PC-3 (cell line): ENCODE results near the gene SNRNP200. TPM values are rescaled to one million over a fixed set of nuclear protein-coding genes. Genes with fewer than 3 reads are reported as not detected.

Experiments
- ATAC-seq: fragments of 200-7000 bp; cut with Tn5 transposase; 2 replicates; pipeline ENCODE4 v1.9.1; 2020; ENCODE audit warnings: mild to moderate bottlenecking, moderate library complexity
- BruUV-seq: library from RNA; stranded (reverse); fragments of 400-500 nt; replicated peaks from 2 replicates; lab custom pipeline; 2021; lab: Mats Ljungman, UMichigan
- CTCF ChIA-PET: fragments of 300-600 bp; sonication (Branson Sonifier 250); formaldehyde crosslinking; loops from one replicate; lab custom pipeline; 2022; ENCODE audit warnings: antibody characterized with exemption; lab: Charles Lee
- POLR2A ChIA-PET: fragments of 300-600 bp; sonication (Branson Sonifier 250); formaldehyde crosslinking; loops from one replicate; lab custom pipeline; 2022; ENCODE audit warnings: antibody characterized with exemption; ENCODE audit not compliant: unreplicated experiment; lab: Charles Lee
- DNase-seq: peaks from one replicate; pipeline ENCODE4 v3.0.0-alpha.2; 2015
- H2AFZ ChIP-seq: fragments of 300-600 bp; sonication (generic); 2 replicates; pipeline ENCODE4 v1.6.0; 2016; ENCODE audit warnings: antibody characterized with exemption, low read length
- H3F3A ChIP-seq: fragments of 300-600 bp; sonication (generic); one replicate; pipeline ENCODE4 v1.6.0; 2017; ENCODE audit warnings: antibody characterized with exemption, low read length, control low read depth, mild to moderate bottlenecking; ENCODE audit not compliant: unreplicated experiment
- H3K27ac ChIP-seq: fragments of 300-600 bp; sonication (generic); 2 replicates; pipeline ENCODE4 v1.5.1; 2016; ENCODE audit warnings: mild to moderate bottlenecking, low read length
- H3K27me3 ChIP-seq: fragments of 300-600 bp; sonication (generic); 2 replicates; pipeline ENCODE4 v1.6.1; 2016; ENCODE audit warnings: low read length, mixed read lengths
- H3K36me3 ChIP-seq: fragments of 300-600 bp; sonication (generic); 2 replicates; pipeline ENCODE4 v1.6.1; 2016; ENCODE audit warnings: low read depth, mixed run types, low read length, mixed read lengths
- H3K4me1 ChIP-seq: fragments of 300-600 bp; sonication (generic); 2 replicates; pipeline ENCODE4 v1.5.1; 2016; ENCODE audit warnings: low read length; ENCODE audit not compliant: insufficient read depth
- H3K4me2 ChIP-seq: fragments of 300-600 bp; sonication (generic); 2 replicates; pipeline ENCODE4 v1.6.0; 2016; ENCODE audit warnings: low read length
- H3K4me3 ChIP-seq: fragments of 300-600 bp; sonication (generic); 2 replicates; pipeline ENCODE4 v1.5.1; 2016; ENCODE audit warnings: mild to moderate bottlenecking, low read length, mixed read lengths
- H3K79me2 ChIP-seq: fragments of 300-600 bp; sonication (generic); 2 replicates; pipeline ENCODE4 v1.6.1; 2017; ENCODE audit warnings: low read length, mixed read lengths
- H3K9ac ChIP-seq: fragments of 300-600 bp; sonication (generic); 2 replicates; pipeline ENCODE4 v1.6.0; 2016; ENCODE audit warnings: mild to moderate bottlenecking, low read length
- H3K9me2 ChIP-seq: fragments of 300-600 bp; sonication (generic); replicated peaks from 2 replicates; pipeline ENCODE4 v1.6.1; 2016; ENCODE audit warnings: mixed run types, low read length, mixed read lengths
- H3K9me3 ChIP-seq: fragments of 300-600 bp; sonication (generic); 2 replicates; pipeline ENCODE4 v1.6.1; 2016; ENCODE audit warnings: low read length, mixed read lengths
- H4K20me1 ChIP-seq: fragments of 300-600 bp; sonication (generic); 2 replicates; pipeline ENCODE4 v1.6.1; 2016; ENCODE audit warnings: low read length, mixed read lengths
- EZH2 ChIP-seq: fragments of 300-600 bp; sonication (generic); IDR thresholded peaks from one replicate; pipeline ENCODE4 v1.6.1; 2017; ENCODE audit warnings: antibody characterized with exemption, mild to moderate bottlenecking, low read length; ENCODE audit not compliant: unreplicated experiment
- EZH2phosphoT487 ChIP-seq: fragments of 300-600 bp; sonication (generic); IDR thresholded peaks from 2 replicates; pipeline ENCODE4 v1.6.1; 2018; ENCODE audit warnings: mild to moderate bottlenecking, antibody characterized with exemption, low read length, borderline replicate concordance
- intact Hi-C: fragments of 100-400 bp; cut with micrococcal nuclease; formaldehyde crosslinking; loops from 2 replicates; pipeline ENCODE4 v1.9.0; 2023
- total RNA-seq: library from RNA; depleted of rRNA; stranded (reverse); fragments of >200 nt; gene quantifications from 2 replicates; pipeline ENCODE4 v1.2.3, GENCODE V29; 2014
- TF ChIP-seq, protein P1 (sequence below): fragments of 300-600 bp; sonication (generic); conservative IDR thresholded peaks from 2 replicates; pipeline ENCODE4 v1.5.1; 2017; ENCODE audit warnings: antibody characterized with exemption, low read depth, mild to moderate bottlenecking, low read length

The SNRNP200 gene
- total RNA-seq, 1 experiment from 2014 or later = 77.8 TPM

DNA sequence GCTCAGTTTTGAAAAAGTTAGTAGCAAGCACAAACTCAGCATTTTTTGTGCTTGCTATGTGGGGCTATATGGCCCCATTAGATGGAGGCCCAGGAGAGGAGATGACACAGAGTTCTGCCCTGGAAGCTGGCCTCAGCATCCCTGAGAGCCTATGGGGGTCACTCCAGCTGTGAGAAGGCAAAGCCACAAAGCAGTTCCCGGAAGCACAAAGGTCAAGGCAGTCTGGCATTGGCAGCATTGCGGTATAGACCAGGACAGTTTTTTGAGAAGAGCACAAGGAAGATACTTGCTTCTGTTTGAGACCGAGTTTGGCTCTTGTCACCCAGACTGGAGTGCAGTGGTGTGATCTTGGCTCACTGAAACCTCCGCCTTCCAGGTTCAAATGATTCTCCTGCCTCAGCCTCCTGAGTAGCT is 12.2 kb upstream of the SNRNP200 start:
- ATAC-seq = no peak
- Histone ChIP-seq H3K4me3 (no peak overlapping the region), H3K9ac (no peak overlapping the region), H3K9me2 (no peaks in the 10 kb centered on the region), H3K9me3 (no peaks in the 10 kb centered on the region), H3K27ac (no peak overlapping the region), H4K20me1 (no peaks in the 10 kb centered on the region), H3K4me2 (no peak overlapping the region), H3K4me1 (peaks cover 22% of the 10 kb centered on the region), H3F3A (peaks cover 4% of the 10 kb centered on the region), H3K79me2 (no peaks in the 10 kb centered on the region), H3K36me3 (no peaks in the 10 kb centered on the region), H3K27me3 (peaks cover 5% of the 10 kb centered on the region; the same call in 1 of the 2 replicates), H2AFZ (no peak overlapping the region)
- POLR2A ChIA-PET = no interaction called here
- DNase-seq = no peak
- TF ChIP-seq, protein P1, sequence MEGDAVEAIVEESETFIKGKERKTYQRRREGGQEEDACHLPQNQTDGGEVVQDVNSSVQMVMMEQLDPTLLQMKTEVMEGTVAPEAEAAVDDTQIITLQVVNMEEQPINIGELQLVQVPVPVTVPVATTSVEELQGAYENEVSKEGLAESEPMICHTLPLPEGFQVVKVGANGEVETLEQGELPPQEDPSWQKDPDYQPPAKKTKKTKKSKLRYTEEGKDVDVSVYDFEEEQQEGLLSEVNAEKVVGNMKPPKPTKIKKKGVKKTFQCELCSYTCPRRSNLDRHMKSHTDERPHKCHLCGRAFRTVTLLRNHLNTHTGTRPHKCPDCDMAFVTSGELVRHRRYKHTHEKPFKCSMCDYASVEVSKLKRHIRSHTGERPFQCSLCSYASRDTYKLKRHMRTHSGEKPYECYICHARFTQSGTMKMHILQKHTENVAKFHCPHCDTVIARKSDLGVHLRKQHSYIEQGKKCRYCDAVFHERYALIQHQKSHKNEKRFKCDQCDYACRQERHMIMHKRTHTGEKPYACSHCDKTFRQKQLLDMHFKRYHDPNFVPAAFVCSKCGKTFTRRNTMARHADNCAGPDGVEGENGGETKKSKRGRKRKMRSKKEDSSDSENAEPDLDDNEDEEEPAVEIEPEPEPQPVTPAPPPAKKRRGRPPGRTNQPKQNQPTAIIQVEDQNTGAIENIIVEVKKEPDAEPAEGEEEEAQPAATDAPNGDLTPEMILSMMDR = no peak
- TF ChIP-seq EZH2 = no peak
- BruUV-seq = no TSS peak
- intact Hi-C loops = no loop called here
- CTCF ChIA-PET = no interaction called here

DNA sequence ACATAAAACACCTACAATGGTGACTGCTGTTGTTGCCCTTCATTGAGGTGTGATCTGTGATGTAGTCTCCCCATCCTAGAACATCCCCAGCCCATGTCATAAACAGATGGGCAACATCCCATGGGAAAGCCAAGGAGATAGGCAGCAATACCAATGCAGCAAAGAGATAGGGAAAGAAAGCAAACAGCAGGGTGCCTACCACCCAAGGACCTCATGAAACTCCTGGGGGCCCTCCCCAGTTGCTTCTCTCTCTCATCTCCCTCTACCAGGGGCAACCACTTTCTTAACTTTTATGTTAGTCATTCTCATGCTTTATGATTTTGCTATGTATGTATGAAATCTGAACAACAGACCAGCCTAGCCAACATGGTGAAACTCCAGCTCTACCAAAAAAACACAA is 11.7 kb upstream of the SNRNP200 start:
- ChIA-PET POLR2A (no interaction called here), CTCF (no interaction called here)
- no TSS peak for BruUV-seq

DNA sequence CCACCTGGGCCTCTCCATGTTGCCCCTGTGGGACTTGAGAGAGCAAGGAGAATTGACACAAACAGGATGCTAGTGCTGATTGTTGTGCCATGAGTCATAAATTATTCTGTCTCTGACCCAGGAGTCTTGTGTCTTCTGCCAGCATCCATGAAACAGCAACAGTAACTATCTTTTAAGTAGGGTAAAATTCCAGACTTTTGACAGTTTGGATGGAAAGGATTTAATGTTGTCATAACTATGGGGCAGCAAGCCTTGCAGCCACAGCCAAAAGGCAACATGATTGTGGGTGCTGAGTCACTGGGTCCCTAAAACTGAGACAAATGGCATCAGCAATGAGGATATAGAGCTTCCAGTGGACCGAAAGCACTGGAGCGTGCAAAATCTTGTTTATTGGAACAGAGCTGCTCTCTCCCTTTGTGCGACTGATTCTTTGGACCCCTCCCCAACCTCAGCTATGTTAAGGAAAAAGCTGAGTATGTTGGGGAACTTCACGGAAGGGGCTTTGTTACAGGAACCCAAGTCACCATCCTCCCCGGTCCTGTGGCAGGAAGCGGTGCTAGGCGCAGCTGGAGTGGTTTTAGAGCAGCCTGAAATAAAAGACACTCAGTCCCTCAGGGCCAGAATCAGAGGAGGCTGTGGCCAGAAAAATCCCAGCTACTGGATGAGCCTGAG is 10.2 kb upstream of the SNRNP200 start:
- Histone ChIP-seq H3K27me3 (no peaks in the 10 kb centered on the region), H3K4me3 (no peak overlapping the region), H4K20me1 (no peaks in the 10 kb centered on the region), H3K36me3 (no peaks in the 10 kb centered on the region), H3K4me2 (no peak overlapping the region), H3K9ac (no peak overlapping the region), H2AFZ (no peak overlapping the region), H3K9me2 (no peaks in the 10 kb centered on the region), H3F3A (peaks cover 3% of the 10 kb centered on the region), H3K27ac (no peak overlapping the region), H3K79me2 (no peaks in the 10 kb centered on the region), H3K9me3 (no peaks in the 10 kb centered on the region), H3K4me1 (peaks cover 5% of the 10 kb centered on the region)
- ChIA-PET POLR2A (no interaction called here), CTCF (no interaction called here)
- TF ChIP-seq EZH2phosphoT487 (no peak), EZH2 (no peak)
- TF ChIP-seq, protein P1 = no peak
- peak; percentile 29; the same call in 1 of the 2 replicates for ATAC-seq
- intact Hi-C loops = no loop called here
- no TSS peak for BruUV-seq
- peak; percentile 28 for DNase-seq

More for the DNA sequence above, 11.7 kb upstream of the SNRNP200 start:
- TF ChIP-seq EZH2 = no peak
- Histone ChIP-seq H3K4me3 (no peak overlapping the region), H3K4me1 (peaks cover 20% of the 10 kb centered on the region), H3K9ac (no peak overlapping the region), H3K4me2 (no peak overlapping the region), H3K27me3 (peaks cover 3% of the 10 kb centered on the region; the same call in 1 of the 2 replicates), H3K9me2 (no peaks in the 10 kb centered on the region), H3K9me3 (no peaks in the 10 kb centered on the region), H3F3A (peaks cover 4% of the 10 kb centered on the region), H3K27ac (no peak overlapping the region), H3K79me2 (no peaks in the 10 kb centered on the region), H4K20me1 (no peaks in the 10 kb centered on the region), H2AFZ (no peak overlapping the region), H3K36me3 (no peaks in the 10 kb centered on the region)
- intact Hi-C loops = no loop called here
- ATAC-seq (no peak), DNase-seq (no peak)
